AG04450 (cell line): Measurements from ENCODE around the gene KIAA0319L. TPM values are rescaled to one million over a fixed set of nuclear protein-coding genes. Genes with fewer than 3 reads are reported as not detected.

ENCODE experiments used
- CTCF ChIA-PET: fragments of 300-600, 350-600 bp; formaldehyde crosslinking; extraction: SDS; loops from one replicate; lab custom pipeline; 2022; ENCODE audit warnings: antibody characterized with exemption, inconsistent platforms; lab: Charles Lee
- POLR2A ChIA-PET: fragments of 350-600 bp; formaldehyde crosslinking; extraction: SDS; loops from one replicate; lab custom pipeline; 2021; ENCODE audit warnings: antibody characterized with exemption, inconsistent platforms; lab: Yijun Ruan, JAX
- DNase-seq: peaks from one replicate; pipeline ENCODE4 v3.0.0-alpha.2; 2011; ENCODE audit warnings: low read depth, low spot score
- H3K27ac ChIP-seq: one replicate; pipeline ENCODE4 v1.5.1; 2012; ENCODE audit warnings: low read depth, low read length, control low read depth
- H3K27me3 ChIP-seq: one replicate; pipeline ENCODE4 v1.6.0; 2012; ENCODE audit warnings: low read length; ENCODE audit not compliant: control insufficient read depth, insufficient read depth
- H3K4me3 ChIP-seq: 2 replicates; pipeline ENCODE4 v1.5.1; 2011; ENCODE audit warnings: mild to moderate bottlenecking, low read depth, low read length, control low read depth
- H3K9me3 ChIP-seq: 2 replicates; pipeline ENCODE4 v1.5.1; 2012; ENCODE audit warnings: low read length; ENCODE audit not compliant: control insufficient read depth, insufficient read depth
- polyA plus RNA-seq: library from polyadenylated mRNA; depleted of rRNA; stranded (reverse); fragments of >200 nt; gene quantifications from 2 replicates; pipeline ENCODE4 v1.2.3, GENCODE V29; 2011; rRNA removed
- TF ChIP-seq, protein P1 (sequence below): IDR thresholded peaks from 2 replicates; pipeline ENCODE4 v1.5.1; 2011; ENCODE audit warnings: low read depth, low read length, control low read depth, inconsistent platforms

Gene KIAA0319L
- polyA plus RNA-seq, 1 experiment: 69.5 TPM

DNA sequence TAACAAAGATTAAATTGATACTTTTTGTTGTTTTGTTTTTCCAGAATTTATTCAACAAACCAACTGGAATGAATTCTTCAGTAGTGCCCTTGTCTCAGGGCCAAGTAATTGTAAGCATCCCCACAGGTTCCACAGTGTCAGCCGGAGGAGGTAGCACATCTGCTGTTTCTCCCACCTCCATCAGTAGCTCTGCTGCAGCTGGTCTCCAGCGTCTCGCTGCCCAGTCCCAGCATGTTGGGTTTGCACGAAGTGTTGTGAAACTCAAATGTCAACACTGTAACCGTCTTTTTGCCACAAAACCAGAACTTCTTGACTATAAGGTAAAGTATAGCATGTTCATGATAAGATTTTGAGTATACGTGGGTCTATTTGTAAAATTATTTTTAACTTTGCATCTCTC is 170.2 kb downstream of the KIAA0319L start:
- H3K9me3 ChIP-seq: no peaks in the 10 kb centered on the region
- no peak overlapping the region for H3K4me3 ChIP-seq
- ChIA-PET CTCF (no interaction called here), POLR2A (interaction anchor here (0.7 kb wide), 1 partner anchor 77 kb away, joined by 3 read pairs; no protein-coding TSS in a partner anchor)
- no peak overlapping the region for H3K27ac ChIP-seq
- H3K27me3 ChIP-seq: no peaks in the 10 kb centered on the region
- TF ChIP-seq, protein P1, sequence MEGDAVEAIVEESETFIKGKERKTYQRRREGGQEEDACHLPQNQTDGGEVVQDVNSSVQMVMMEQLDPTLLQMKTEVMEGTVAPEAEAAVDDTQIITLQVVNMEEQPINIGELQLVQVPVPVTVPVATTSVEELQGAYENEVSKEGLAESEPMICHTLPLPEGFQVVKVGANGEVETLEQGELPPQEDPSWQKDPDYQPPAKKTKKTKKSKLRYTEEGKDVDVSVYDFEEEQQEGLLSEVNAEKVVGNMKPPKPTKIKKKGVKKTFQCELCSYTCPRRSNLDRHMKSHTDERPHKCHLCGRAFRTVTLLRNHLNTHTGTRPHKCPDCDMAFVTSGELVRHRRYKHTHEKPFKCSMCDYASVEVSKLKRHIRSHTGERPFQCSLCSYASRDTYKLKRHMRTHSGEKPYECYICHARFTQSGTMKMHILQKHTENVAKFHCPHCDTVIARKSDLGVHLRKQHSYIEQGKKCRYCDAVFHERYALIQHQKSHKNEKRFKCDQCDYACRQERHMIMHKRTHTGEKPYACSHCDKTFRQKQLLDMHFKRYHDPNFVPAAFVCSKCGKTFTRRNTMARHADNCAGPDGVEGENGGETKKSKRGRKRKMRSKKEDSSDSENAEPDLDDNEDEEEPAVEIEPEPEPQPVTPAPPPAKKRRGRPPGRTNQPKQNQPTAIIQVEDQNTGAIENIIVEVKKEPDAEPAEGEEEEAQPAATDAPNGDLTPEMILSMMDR: no peak
- no peak for DNase-seq

DNA sequence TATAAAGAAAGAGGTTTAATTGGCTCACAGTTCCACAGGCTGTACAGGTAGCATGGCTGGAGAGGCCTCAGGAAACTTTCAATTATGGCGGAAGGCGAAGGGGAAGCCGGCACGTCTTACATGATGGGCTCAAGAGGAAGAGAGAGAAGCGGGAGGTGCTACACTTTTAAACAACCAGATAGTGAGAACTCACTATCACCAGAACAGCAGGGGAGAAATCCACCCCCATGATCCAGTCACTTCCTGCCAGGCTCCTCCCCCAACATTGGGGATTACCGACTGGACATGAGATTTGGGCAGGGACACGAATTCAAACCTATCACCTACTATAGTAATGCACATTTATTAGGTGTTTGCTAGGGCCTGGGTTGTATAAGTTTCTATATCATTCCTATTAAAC is 170.9 kb downstream of the KIAA0319L start:
- no peaks in the 10 kb centered on the region for H3K27me3 ChIP-seq
- no peak overlapping the region for H3K4me3 ChIP-seq
- TF ChIP-seq, protein P1: no peak
- CTCF ChIA-PET: no interaction called here
- POLR2A ChIA-PET: no interaction called here
- no peak overlapping the region for H3K27ac ChIP-seq
- H3K9me3 ChIP-seq: no peaks in the 10 kb centered on the region
- no peak for DNase-seq

Other genes starting within 250 kb of the KIAA0319L start
- 16.7 and 22.6 TPM in 2 replicates for gene NCDN, start 396 bp upstream of the KIAA0319L start, polyA plus RNA-seq
- gene TFAP2E, start 15.9 kb upstream of the KIAA0319L start, polyA plus RNA-seq: 0.05 and 0.06 TPM in 2 replicates
- 97.8 and 99.1 TPM in 2 replicates for gene PSMB2, start 84.1 kb upstream of the KIAA0319L start, polyA plus RNA-seq
- gene C1orf216, start 161.5 kb upstream of the KIAA0319L start, polyA plus RNA-seq: 17.8 and 19.2 TPM in 2 replicates
- gene CLSPN, start 212.6 kb upstream of the KIAA0319L start, polyA plus RNA-seq: 3.0 and 3.8 TPM in 2 replicates